K562 (cell line): ENCODE data around the gene PLEKHA7. TPM values are rescaled to one million over a fixed set of nuclear protein-coding genes. Genes with fewer than 3 reads are reported as not detected.

Experiments used
- ATAC-seq: fragments of 200-7000 bp; cut with Tn5 transposase; 3 replicates; pipeline ENCODE4 v1.9.1; 2020; ENCODE audit warnings: moderate library complexity
- BruUV-seq: library from RNA; stranded (reverse); fragments of 400-500 nt; replicated peaks from 2 replicates; lab custom pipeline; 2021; lab: Mats Ljungman, UMichigan
- CTCF ChIA-PET: fragments of 300-600 bp; formaldehyde crosslinking; extraction: SDS; loops from one replicate; lab custom pipeline; 2021; ENCODE audit warnings: low intra/inter-chr PET ratio; lab: Yijun Ruan, JAX
- POLR2A ChIA-PET: fragments of 300-600, 350-650 bp; sonication (Branson Sonifier 250); formaldehyde crosslinking; extraction: SDS; loops from one replicate; lab custom pipeline; 2021; ENCODE audit warnings: antibody characterized with exemption, inconsistent platforms; lab: Yijun Ruan, JAX
- DNase-seq, 4 experiments: peaks; one replicate each; pipeline versions ENCODE4 v3.0.0 to v3.0.0-alpha.2; 2011 to 2018; ENCODE audit warnings: low spot score in 3 of 4, mixed read lengths in 3 of 4; ENCODE audit errors: extremely low read depth in 1 of 4
- FAIRE-seq: peaks from 2 replicates; lab custom pipeline; 2011; peaks lifted over from hg19 to GRCh38; lab: Jason Lieb, UNC
- H2AFZ ChIP-seq: 2 replicates; pipeline ENCODE4 v1.6.0; 2011; ENCODE audit warnings: low read depth, low read length, control low read depth, inconsistent platforms
- H3K27ac ChIP-seq: fragments of 200-600 bp; 3 replicates; pipeline ENCODE4 v1.8.0; 2011; ENCODE audit warnings: low read depth, mild to moderate bottlenecking, control low read depth, inconsistent platforms, low read length, moderate library complexity, mixed read lengths; ENCODE audit errors: extremely low read depth
- H3K27me3 ChIP-seq, 2 experiments: fragments of 300-600 bp in 1 of 2; 2 replicates in 1 of 2; 3 replicates in 1 of 2; pipeline versions ENCODE4 v1.6.0 to v1.8.0; 2011; ENCODE audit warnings: inconsistent platforms in 2 of 2, low read length in 2 of 2, mild to moderate bottlenecking in 1 of 2, mixed read lengths in 1 of 2, moderate library complexity in 1 of 2; ENCODE audit not compliant: control insufficient read depth in 2 of 2, insufficient read depth in 2 of 2
- H3K36me3 ChIP-seq: fragments of 300-600 bp; 3 replicates; pipeline ENCODE4 v1.8.0; 2011; ENCODE audit warnings: mild to moderate bottlenecking, low read length, inconsistent platforms; ENCODE audit not compliant: control insufficient read depth, insufficient read depth
- H3K4me1 ChIP-seq, 2 experiments: fragments of 200-600 bp in 1 of 2; replicated peaks in 1 of 2; 2 replicates in 1 of 2; 3 replicates in 1 of 2; pipeline versions ENCODE4 v1.5.1 to v1.8.0; 2011; ENCODE audit warnings: inconsistent platforms in 2 of 2, low read length in 2 of 2, mild to moderate bottlenecking in 1 of 2, mixed read lengths in 1 of 2, moderate library complexity in 1 of 2; ENCODE audit not compliant: control insufficient read depth in 2 of 2, insufficient read depth in 2 of 2
- H3K4me2 ChIP-seq: 2 replicates; pipeline ENCODE4 v1.6.1; 2011; ENCODE audit warnings: low read length, control low read depth, inconsistent platforms, mixed read lengths; ENCODE audit not compliant: insufficient read depth
- H3K4me3 ChIP-seq: fragments of 200-600 bp; sonication (generic), shearing (Covaris generic); 2 replicates; pipeline ENCODE4 v1.5.1; 2016; ENCODE audit warnings: control low read depth, inconsistent platforms
- H3K79me2 ChIP-seq: fragments of 200-600 bp; 3 replicates; pipeline ENCODE4 v1.8.0; 2011; ENCODE audit warnings: low read length, inconsistent platforms; ENCODE audit not compliant: control insufficient read depth, insufficient read depth
- H3K9ac ChIP-seq, 2 experiments: 2 replicates each; pipeline versions ENCODE4 v1.6.0 to v1.6.1; 2011; ENCODE audit warnings: low read depth in 2 of 2, low read length in 2 of 2, control low read depth in 1 of 2, inconsistent platforms in 1 of 2, mild to moderate bottlenecking in 1 of 2, mixed read lengths in 1 of 2; ENCODE audit not compliant: insufficient read depth in 1 of 2
- H3K9me1 ChIP-seq: one replicate; pipeline ENCODE4 v1.6.0; 2011; ENCODE audit warnings: inconsistent platforms, mild to moderate bottlenecking, low read length, moderate library complexity; ENCODE audit not compliant: control insufficient read depth, insufficient read depth
- H3K9me3 ChIP-seq: replicated peaks from 2 replicates; pipeline ENCODE4 v1.5.1; 2011; ENCODE audit warnings: low read depth, low read length, inconsistent platforms; ENCODE audit not compliant: control insufficient read depth, insufficient read depth
- H4K20me1 ChIP-seq: replicated peaks from 2 replicates; pipeline ENCODE4 v1.6.1; 2011; ENCODE audit warnings: low read length, inconsistent platforms, mixed read lengths; ENCODE audit not compliant: control insufficient read depth, insufficient read depth
- CCNT2 ChIP-seq: IDR thresholded peaks from 2 replicates; pipeline ENCODE4 v1.6.1; 2011; ENCODE audit warnings: borderline replicate concordance, low read depth, mild to moderate bottlenecking, moderate library complexity, mixed read lengths, low read length; ENCODE audit not compliant: insufficient read length; ENCODE audit errors: extremely low read depth
- CSDE1 ChIP-seq, 2 experiments: fragments of 450-650 bp; IDR thresholded peaks; 2 replicates each; pipeline ENCODE4 v1.6.1; 2016; ENCODE audit warnings: mild to moderate bottlenecking in 1 of 2
- DACH1 ChIP-seq: fragments of 450-650 bp; IDR thresholded peaks from 2 replicates; pipeline ENCODE4 v1.6.1; 2018; ENCODE audit not compliant: partially characterized antibody
- ELF2 ChIP-seq: fragments of 250-450 bp; sonication (Bioruptor Pico); IDR thresholded peaks from 2 replicates; pipeline ENCODE4 v1.5.0; 2021; ENCODE audit warnings: mild to moderate bottlenecking
- HMG20A ChIP-seq: fragments of 450-650 bp; formaldehyde crosslinking; conservative IDR thresholded peaks from 2 replicates; pipeline ENCODE4 v1.4.0; 2020; ENCODE audit warnings: mild to moderate bottlenecking, mixed read lengths
- ILF3 ChIP-seq: fragments of 450-650 bp; IDR thresholded peaks from 2 replicates; pipeline ENCODE4 v1.6.1; 2018; ENCODE audit warnings: antibody characterized with exemption, mild to moderate bottlenecking, moderate library complexity, borderline replicate concordance
- ILK ChIP-seq: fragments of 450-650 bp; IDR thresholded peaks from 2 replicates; pipeline ENCODE4 v1.6.1; 2016; ENCODE audit warnings: missing genetic modification characterization, low read depth, mild to moderate bottlenecking, missing compliant biosample characterization, moderate library complexity, borderline replicate concordance
- IRF2 ChIP-seq: sonication (generic); formaldehyde crosslinking; IDR thresholded peaks from 2 replicates; pipeline ENCODE4 v1.8.1; 2022; ENCODE audit warnings: mild to moderate bottlenecking, missing genetic modification reagents
- MCM3 ChIP-seq: fragments of 450-650 bp; IDR thresholded peaks from 2 replicates; pipeline ENCODE4 v1.6.1; 2016
- NFYB ChIP-seq: IDR thresholded peaks from 2 replicates; pipeline ENCODE4 v1.6.1; 2011; ENCODE audit warnings: mild to moderate bottlenecking, moderate library complexity; ENCODE audit not compliant: insufficient read length; ENCODE audit errors: extremely low read depth
- OTX1 ChIP-seq: fragments of 450-650 bp; formaldehyde crosslinking; IDR thresholded peaks from 2 replicates; pipeline ENCODE4 v1.4.0; 2022; ENCODE audit warnings: mild to moderate bottlenecking
- RFX1 ChIP-seq: fragments of 450-650 bp; IDR thresholded peaks from 2 replicates; pipeline ENCODE4 v1.6.1; 2016; ENCODE audit warnings: mild to moderate bottlenecking, moderate library complexity
- SIN3A ChIP-seq, 2 experiments: fragments of 150-350 bp in 1 of 2; IDR thresholded peaks; 2 replicates each; pipeline ENCODE4 v1.6.1; 2011 to 2016; ENCODE audit warnings: borderline replicate concordance in 2 of 2, low read depth in 2 of 2, low read length in 2 of 2, mild to moderate bottlenecking in 2 of 2, moderate library complexity in 2 of 2; ENCODE audit not compliant: control insufficient read depth in 1 of 2
- SUPT5H ChIP-seq: fragments of 450-650 bp; IDR thresholded peaks from 2 replicates; pipeline ENCODE4 v1.6.1; 2016
- TRIM24 ChIP-seq, 2 experiments: fragments of 450-650 bp; IDR thresholded peaks; 2 replicates each; pipeline ENCODE4 v1.6.1; 2016
- WGBS: fragments of 100-300 bp; shearing (Covaris generic); methylation state at CpG from one replicate; pipeline ENCODE4 v1.1.6; 2016; ENCODE audit warnings: low coverage, mixed read lengths; ENCODE audit not compliant: insufficient coverage; ENCODE audit errors: missing lambda C conversion rate; 5-methylcytosine and 5-hydroxymethylcytosine counted together
- in situ Hi-C: fragments of 300-500 bp; cut with MboI; formaldehyde crosslinking; loops from 4 replicates; pipeline ENCODE4 v1.15.0; 2018; ENCODE audit warnings: inconsistent platforms, mixed read lengths
- intact Hi-C: fragments of 100-400 bp; cut with micrococcal nuclease; formaldehyde crosslinking; loops from 2 replicates; pipeline ENCODE4 v1.14.2; 2022
- polyA plus RNA-seq, 8 experiments: library from polyadenylated mRNA; depleted of rRNA in 4 of 8; stranded (reverse) in 5 of 8; unstranded in 3 of 8; fragments of >200 nt; fragmentation: Nextera tagmentation in 2 of 8; fragmentation: Illumina TruSeq in 1 of 8; extraction: Ambion mirVana in 2 of 8; extraction: Trizol in 1 of 8; gene quantifications; 2 replicates each; pipeline versions ENCODE4 v1.2.1 to v1.2.3, GENCODE V29; 2011 to 2014; ENCODE audit warnings: inconsistent platforms in 1 of 8, missing spikeins in 1 of 8
- total RNA-seq, 7 experiments: library from RNA; depleted of rRNA in 6 of 7; stranded (reverse); fragments of >200 nt in 6 of 7; fragmentation: Illumina TruSeq in 2 of 7; extraction: Trizol in 2 of 7; gene quantifications; 2 replicates each; pipeline versions ENCODE4 v1.2.1 to v1.2.3, GENCODE V29; 2011 to 2021; ENCODE audit warnings: low replicate concordance in 1 of 7
- TF ChIP-seq, protein P1 (sequence below): fragments of 250-450 bp; sonication (Bioruptor Pico); IDR thresholded peaks from 2 replicates; pipeline ENCODE4 v1.9.0; 2021; ENCODE audit warnings: mild to moderate bottlenecking, inconsistent platforms

Gene PLEKHA7
- total and polyA plus RNA-seq, 9 of the 15 experiments (the other 6 are each of a cell fraction or from before 2014, with no cell fraction given), result 0.06 to 0.77 (median 0.20) TPM; not detected in 1

DNA sequence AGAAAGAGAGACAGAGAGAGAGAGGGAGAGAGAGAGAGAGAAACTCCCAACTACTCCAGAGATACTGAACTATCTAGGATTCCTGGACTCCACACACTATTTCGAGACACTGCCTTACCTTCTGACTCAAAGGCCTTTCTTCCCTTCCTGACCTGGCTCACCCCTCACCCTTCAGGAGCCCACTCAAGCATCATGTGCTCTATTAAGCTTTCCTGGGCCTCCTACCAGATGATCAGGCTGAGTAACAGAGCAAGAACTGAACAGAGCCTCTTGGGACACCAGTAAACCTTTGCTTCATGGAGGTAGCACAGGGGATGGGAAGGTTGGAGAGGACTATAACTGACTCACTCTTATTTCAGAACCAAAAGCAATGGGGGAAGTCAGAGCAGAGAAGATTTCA, 31.4 kb downstream of the PLEKHA7 start:
- H3K9ac ChIP-seq, result no peak overlapping the region
- no peaks in the 10 kb centered on the region for H3K9me3 ChIP-seq
- TF ChIP-seq ELF2 (CRISPR knock-in tag) (no peak), OTX1 (CRISPR knock-in tag) (0 out of 2 replicates have a peak, but pooled peaks have one; percentile 22)
- H3K27ac ChIP-seq, result no peak overlapping the region
- no peak overlapping the region for H3K4me2 ChIP-seq
- no peak; the same call in 2 of the 3 replicates for ATAC-seq
- no peaks in the 10 kb centered on the region for H3K79me2 ChIP-seq
- ChIA-PET CTCF (no interaction called here), POLR2A (no interaction called here)
- WGBS, result 0% methylated on average over 1 of the region's 1 CpG
- FAIRE-seq, result no peak
- H2AFZ ChIP-seq, result no peak overlapping the region
- H3K36me3 ChIP-seq, result no peaks in the 10 kb centered on the region
- H3K4me1 ChIP-seq, result no peaks in the 10 kb centered on the region; a peak in 2 of 5 replicates
- H4K20me1 ChIP-seq, result no peaks in the 10 kb centered on the region
- H3K9me1 ChIP-seq, result no peaks in the 10 kb centered on the region
- BruUV-seq, result no TSS peak
- intact Hi-C loops (no loop called here), in situ Hi-C loops (no loop called here)
- no peak overlapping the region for H3K4me3 ChIP-seq
- no peak for DNase-seq
- H3K27me3 ChIP-seq, result peaks cover 7 to 34% of the 10 kb centered on the region in 2 experiments

- ATAC-seq, result no peak; the same call in 1 of the 3 replicates
- Histone ChIP-seq H2AFZ (no peak overlapping the region), H4K20me1 (no peaks in the 10 kb centered on the region), H3K4me1 (no peaks in the 10 kb centered on the region; a peak in 2 of 5 replicates), H3K27me3 (peaks cover 7 to 40% of the 10 kb centered on the region in 2 experiments), H3K9me1 (no peaks in the 10 kb centered on the region), H3K36me3 (no peaks in the 10 kb centered on the region), H3K27ac (no peak overlapping the region), H3K9me3 (no peaks in the 10 kb centered on the region), H3K4me3 (no peak overlapping the region), H3K79me2 (no peaks in the 10 kb centered on the region), H3K9ac (peak overlapping the region in 1 of 2 experiments; percentile 43; a peak in 1 of 4 replicates), H3K4me2 (no peak overlapping the region)
- ChIA-PET CTCF (no interaction called here), POLR2A (no interaction called here)
- TF ChIP-seq ILK (tag) (no peak), HMG20A (CRISPR knock-in tag) (no peak), RFX1 (no peak), DACH1 (no peak), CSDE1 (IDR thresholded peaks at IDR 0.05) (no peak), MCM3 (no peak), TRIM24 (IDR thresholded peaks at IDR 0.05) (no peak), SUPT5H (no peak), CCNT2 (no peak), ILF3 (no peak), IRF2 (CRISPR knock-in tag) (no peak), NFYB (no peak), SIN3A (IDR thresholded peaks at IDR 0.05; ENCODE audit: borderline replicate concordance in 2 of 2, control insufficient read depth in 1 of 2, low read depth in 2 of 2, low read length in 2 of 2) (no peak)
- TF ChIP-seq, protein P1, sequence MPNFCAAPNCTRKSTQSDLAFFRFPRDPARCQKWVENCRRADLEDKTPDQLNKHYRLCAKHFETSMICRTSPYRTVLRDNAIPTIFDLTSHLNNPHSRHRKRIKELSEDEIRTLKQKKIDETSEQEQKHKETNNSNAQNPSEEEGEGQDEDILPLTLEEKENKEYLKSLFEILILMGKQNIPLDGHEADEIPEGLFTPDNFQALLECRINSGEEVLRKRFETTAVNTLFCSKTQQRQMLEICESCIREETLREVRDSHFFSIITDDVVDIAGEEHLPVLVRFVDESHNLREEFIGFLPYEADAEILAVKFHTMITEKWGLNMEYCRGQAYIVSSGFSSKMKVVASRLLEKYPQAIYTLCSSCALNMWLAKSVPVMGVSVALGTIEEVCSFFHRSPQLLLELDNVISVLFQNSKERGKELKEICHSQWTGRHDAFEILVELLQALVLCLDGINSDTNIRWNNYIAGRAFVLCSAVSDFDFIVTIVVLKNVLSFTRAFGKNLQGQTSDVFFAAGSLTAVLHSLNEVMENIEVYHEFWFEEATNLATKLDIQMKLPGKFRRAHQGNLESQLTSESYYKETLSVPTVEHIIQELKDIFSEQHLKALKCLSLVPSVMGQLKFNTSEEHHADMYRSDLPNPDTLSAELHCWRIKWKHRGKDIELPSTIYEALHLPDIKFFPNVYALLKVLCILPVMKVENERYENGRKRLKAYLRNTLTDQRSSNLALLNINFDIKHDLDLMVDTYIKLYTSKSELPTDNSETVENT (CRISPR knock-in tag), result no peak
- 9% methylated on average over 4 of the region's 5 CpGs for WGBS
- intact Hi-C loops (no loop called here), in situ Hi-C loops (no loop called here)
- BruUV-seq, result no TSS peak
- no peak for FAIRE-seq
- DNase-seq, result no peak
These were observed 31.9 kb downstream of the PLEKHA7 start for GRCh38 chr11:16982256-16982671.
